Measurements from ENCODE around the gene KCNA1.

GRCh38 chr12:4914720-4915119 is 5.0 kb downstream of the KCNA1 start:
- no peak for TF ChIP-seq CTCF (conservative IDR thresholded peaks at IDR 0.05; ENCODE audit: low read depth, low read length)
- no peak for TF ChIP-seq EZH2phosphoT487 (IDR thresholded peaks at IDR 0.05; ENCODE audit: borderline replicate concordance, low read length)
- TF ChIP-seq EZH2 (IDR thresholded peaks at IDR 0.05; ENCODE audit: low read length, unreplicated experiment) = no peak

Data from PC-3 (cell line).